CD4-positive, CD25-positive, alpha-beta regulatory T cell (primary cell): ENCODE measurements around the gene BDH1. TPM values are rescaled to one million over a fixed set of nuclear protein-coding genes. Genes with fewer than 3 reads are reported as not detected.
A peak's percentile ranks its signal among the peaks of the same experiment; 100 is the strongest.

ENCODE experiments used
- ATAC-seq, 2 donors: fragments of 150-1000 bp; cut with Tn5 transposase; one replicate each; pipeline ENCODE4 v1.10.0; 2021; ENCODE audit warnings: low read depth in 2 of 2, moderate number of reproducible peaks in 2 of 2, moderate library complexity in 1 of 2
- DNase-seq, 3 donors: peaks; one replicate each; pipeline versions ENCODE4 v3.0.0 to v3.0.0-alpha.2; 2012 to 2022; ENCODE audit warnings: mixed read lengths in 1 of 3
- H3K27ac ChIP-seq: one replicate; pipeline ENCODE4 v1.7.0; 2013; ENCODE audit warnings: mild to moderate bottlenecking, low read length; ENCODE audit not compliant: insufficient read depth, poor library complexity, severe bottlenecking
- H3K27me3 ChIP-seq: one replicate; pipeline ENCODE4 v1.7.0; 2013; ENCODE audit warnings: low read length; ENCODE audit not compliant: control insufficient read depth, insufficient read depth
- H3K36me3 ChIP-seq: one replicate; pipeline ENCODE4 v1.7.0; 2013; ENCODE audit warnings: mild to moderate bottlenecking, low read length, moderate library complexity; ENCODE audit not compliant: control insufficient read depth, insufficient read depth
- H3K4me1 ChIP-seq: 2 replicates; pipeline ENCODE4 v1.7.0; 2013; ENCODE audit warnings: mild to moderate bottlenecking, low read length; ENCODE audit not compliant: insufficient read depth, control insufficient read depth, poor library complexity, severe bottlenecking
- H3K4me3 ChIP-seq: one replicate; pipeline ENCODE4 v1.7.0; 2013; ENCODE audit warnings: low read depth, mild to moderate bottlenecking, low read length, moderate library complexity
- H3K9me3 ChIP-seq, 2 experiments: 1 replicate in 1 of 2; 2 replicates in 1 of 2; pipeline ENCODE4 v1.7.0; 2013; ENCODE audit warnings: low read length in 2 of 2, mild to moderate bottlenecking in 1 of 2, moderate library complexity in 1 of 2; ENCODE audit not compliant: control insufficient read depth in 2 of 2
- H3K27ac Mint-ChIP-seq, 3 donors: one replicate each; pipeline ENCODE4 v1.8.0; 2020 to 2022; ENCODE audit warnings: mild to moderate bottlenecking in 3 of 3, mixed read lengths in 3 of 3, moderate library complexity in 2 of 3
- H3K27me3 Mint-ChIP-seq: one replicate; pipeline ENCODE4 v1.8.0; 2022; ENCODE audit warnings: mild to moderate bottlenecking, mixed read lengths
- H3K36me3 Mint-ChIP-seq: one replicate; pipeline ENCODE4 v1.8.0; 2020; ENCODE audit warnings: mixed read lengths
- H3K4me1 Mint-ChIP-seq, 4 donors: one replicate each; pipeline ENCODE4 v1.8.0; 2020 to 2022; ENCODE audit warnings: mixed read lengths in 4 of 4, mild to moderate bottlenecking in 1 of 4
- H3K4me3 Mint-ChIP-seq, 4 donors: one replicate each; pipeline ENCODE4 v1.8.0; 2020 to 2022; ENCODE audit warnings: mild to moderate bottlenecking in 4 of 4, mixed read lengths in 4 of 4, moderate library complexity in 3 of 4
- H3K9me3 Mint-ChIP-seq, 7 donors: one replicate each; pipeline ENCODE4 v1.8.0; 2020 to 2022; ENCODE audit warnings: mixed read lengths in 7 of 7, mild to moderate bottlenecking in 3 of 7, moderate library complexity in 2 of 7
- polyA plus RNA-seq, 4 donors: library from polyadenylated mRNA; unstranded; fragments of 300-500 nt; fragmentation: Illumina TruSeq; gene quantifications; one replicate each; pipeline ENCODE4 v1.2.3, GENCODE V29; 2021
- total RNA-seq: library from RNA; stranded (reverse); gene quantifications from one replicate; pipeline ENCODE4 v1.2.3, GENCODE V29; 2022

The BDH1 gene
- total and polyA plus RNA-seq, 5 donors from 2014 or later, result 13.5 to 29.8 (median 20.3) TPM

DNA sequence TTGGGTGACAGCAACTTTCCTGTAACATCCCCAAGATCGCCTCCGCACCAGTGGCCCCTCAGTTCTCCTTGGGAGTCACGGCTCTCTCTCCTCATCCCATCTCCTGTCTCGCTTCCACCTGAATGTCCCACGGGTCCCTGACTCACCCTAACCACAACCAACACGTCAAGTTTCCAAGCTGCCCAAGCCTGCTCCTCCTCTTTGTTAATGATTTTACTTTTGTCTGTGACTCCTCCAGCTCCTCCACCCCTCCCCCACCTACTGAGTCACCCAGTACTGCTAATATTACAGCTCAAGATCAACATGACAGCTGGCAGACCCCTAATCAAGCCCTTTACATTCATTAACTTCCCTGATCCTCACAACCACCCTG, 39.3 kb downstream of the BDH1 start:
- no peaks in the 10 kb centered on the region for H3K9me3 ChIP-seq
- Mint-ChIP-seq H3K27ac (peak overlapping the region in 2 of 3 donors; percentile 32 to 90), H3K27me3 (no peaks in the 10 kb centered on the region), H3K4me3 (no peak overlapping the region), H3K36me3 (peaks cover 54% of the 10 kb centered on the region), H3K4me1 (peaks cover 0 to 21% (median 3%) of the 10 kb centered on the region in 4 donors), H3K9me3 (peaks cover 0 to 5% (median 0%) of the 10 kb centered on the region in 7 donors)
- H3K4me3 ChIP-seq, result no peak overlapping the region
- peaks cover 4% of the 10 kb centered on the region for H3K4me1 ChIP-seq
- DNase-seq (no peak), ATAC-seq (peak in 1 of 2 donors; percentile 8)
- peaks cover 7% of the 10 kb centered on the region for H3K36me3 ChIP-seq
- H3K27me3 ChIP-seq, result no peaks in the 10 kb centered on the region
- H3K27ac ChIP-seq, result peak overlapping the region; percentile 60

DNA sequence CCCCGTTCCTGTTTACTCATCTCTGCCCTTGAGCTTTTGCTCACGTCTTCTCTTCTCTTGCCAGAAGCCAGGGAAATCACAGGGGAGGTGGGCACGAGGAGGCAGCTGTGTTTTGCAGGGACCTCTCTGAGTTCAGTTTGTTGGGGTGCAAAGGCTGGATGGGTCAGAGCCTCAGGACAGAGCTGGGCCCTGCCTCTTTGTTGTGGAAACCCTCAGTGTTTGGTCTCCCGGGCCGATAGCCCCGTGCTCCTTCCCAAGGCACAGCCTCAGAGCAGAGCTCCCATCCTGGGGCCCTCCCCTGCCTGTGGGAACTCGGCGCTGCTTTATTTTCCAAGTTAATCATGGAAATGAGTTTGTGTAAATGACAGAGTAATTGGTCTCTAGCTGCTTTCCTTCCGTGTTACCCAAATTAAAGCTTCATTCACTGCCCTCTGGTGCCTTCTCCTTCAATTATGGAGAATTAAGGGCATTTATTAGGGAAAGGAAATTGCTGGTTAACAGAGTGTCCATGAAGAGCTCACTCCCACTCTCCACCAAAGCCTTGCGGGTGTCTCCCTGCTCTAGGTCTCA, 40.9 kb downstream of the BDH1 start:
- peak overlapping the region in 1 of 3 donors; percentile 79 for H3K27ac Mint-ChIP-seq
- no peak for ATAC-seq
- no peak overlapping the region for H3K4me3 Mint-ChIP-seq
- peaks cover 11% of the 10 kb centered on the region for H3K36me3 ChIP-seq
- no peak for DNase-seq
- peaks cover 9% of the 10 kb centered on the region for H3K4me1 ChIP-seq
- no peaks in the 10 kb centered on the region for H3K9me3 ChIP-seq
- H3K27me3 Mint-ChIP-seq, result no peaks in the 10 kb centered on the region
- H3K27ac ChIP-seq, result no peak overlapping the region
- H3K9me3 Mint-ChIP-seq, result peaks cover 0 to 5% (median 0%) of the 10 kb centered on the region in 7 donors
- peaks cover 48% of the 10 kb centered on the region for H3K36me3 Mint-ChIP-seq
- no peak overlapping the region for H3K4me3 ChIP-seq
- H3K4me1 Mint-ChIP-seq, result peaks cover 0 to 25% (median 3%) of the 10 kb centered on the region in 4 donors
- no peaks in the 10 kb centered on the region for H3K27me3 ChIP-seq

DNA sequence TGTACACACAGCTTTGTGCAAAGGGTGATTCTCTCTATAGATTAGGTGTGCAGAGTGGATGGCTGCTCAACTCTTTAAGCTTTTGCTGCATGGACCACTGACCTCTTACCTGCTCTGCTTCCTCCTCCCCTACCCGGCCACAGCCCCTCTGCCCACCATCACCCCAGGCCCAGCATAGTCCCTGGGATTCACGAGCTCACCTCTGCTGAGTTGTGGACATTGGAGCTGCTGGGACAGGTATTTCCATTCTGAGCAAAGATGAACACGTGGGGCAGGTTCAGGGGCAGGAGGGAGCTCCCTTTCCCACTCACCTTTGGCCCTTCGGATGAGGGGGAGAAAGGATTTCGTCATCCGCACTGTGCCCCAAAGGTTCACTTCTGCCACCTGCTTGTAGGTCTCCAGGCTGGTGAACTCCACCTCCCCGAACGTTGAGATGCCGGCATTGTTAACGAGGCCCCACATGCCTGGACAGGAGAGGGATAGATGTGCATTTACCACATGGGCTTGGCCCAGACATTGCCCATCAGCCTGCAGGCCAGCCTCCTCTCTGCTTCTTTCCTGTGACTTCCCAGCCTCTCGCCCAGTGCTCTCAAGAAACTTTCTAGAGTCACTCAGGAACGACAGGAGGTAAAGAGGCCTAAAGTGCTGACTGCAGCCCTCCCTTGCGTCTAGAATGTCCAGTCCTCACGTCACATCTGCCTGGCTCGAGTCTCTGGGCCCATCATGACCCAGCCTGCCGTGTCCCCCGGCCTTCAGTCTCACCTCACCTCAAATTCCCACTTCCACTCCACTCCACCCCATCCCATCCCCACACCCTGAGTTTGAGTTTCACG, 41.6 kb downstream of the BDH1 start:
- Mint-ChIP-seq H3K4me1 (peaks cover 0 to 28% (median 4%) of the 10 kb centered on the region in 4 donors), H3K36me3 (peaks cover 46% of the 10 kb centered on the region), H3K27me3 (no peaks in the 10 kb centered on the region), H3K9me3 (peaks cover 0 to 5% (median 0%) of the 10 kb centered on the region in 7 donors), H3K27ac (peak overlapping the region in 2 of 3 donors; percentile 49 to 79), H3K4me3 (no peak overlapping the region)
- H3K27me3 ChIP-seq, result no peaks in the 10 kb centered on the region
- ATAC-seq (no peak), DNase-seq (no peak)
- H3K9me3 ChIP-seq, result no peaks in the 10 kb centered on the region
- H3K4me3 ChIP-seq, result no peak overlapping the region
- no peak overlapping the region for H3K27ac ChIP-seq
- H3K36me3 ChIP-seq, result peaks cover 11% of the 10 kb centered on the region
- peaks cover 11% of the 10 kb centered on the region for H3K4me1 ChIP-seq

DNA sequence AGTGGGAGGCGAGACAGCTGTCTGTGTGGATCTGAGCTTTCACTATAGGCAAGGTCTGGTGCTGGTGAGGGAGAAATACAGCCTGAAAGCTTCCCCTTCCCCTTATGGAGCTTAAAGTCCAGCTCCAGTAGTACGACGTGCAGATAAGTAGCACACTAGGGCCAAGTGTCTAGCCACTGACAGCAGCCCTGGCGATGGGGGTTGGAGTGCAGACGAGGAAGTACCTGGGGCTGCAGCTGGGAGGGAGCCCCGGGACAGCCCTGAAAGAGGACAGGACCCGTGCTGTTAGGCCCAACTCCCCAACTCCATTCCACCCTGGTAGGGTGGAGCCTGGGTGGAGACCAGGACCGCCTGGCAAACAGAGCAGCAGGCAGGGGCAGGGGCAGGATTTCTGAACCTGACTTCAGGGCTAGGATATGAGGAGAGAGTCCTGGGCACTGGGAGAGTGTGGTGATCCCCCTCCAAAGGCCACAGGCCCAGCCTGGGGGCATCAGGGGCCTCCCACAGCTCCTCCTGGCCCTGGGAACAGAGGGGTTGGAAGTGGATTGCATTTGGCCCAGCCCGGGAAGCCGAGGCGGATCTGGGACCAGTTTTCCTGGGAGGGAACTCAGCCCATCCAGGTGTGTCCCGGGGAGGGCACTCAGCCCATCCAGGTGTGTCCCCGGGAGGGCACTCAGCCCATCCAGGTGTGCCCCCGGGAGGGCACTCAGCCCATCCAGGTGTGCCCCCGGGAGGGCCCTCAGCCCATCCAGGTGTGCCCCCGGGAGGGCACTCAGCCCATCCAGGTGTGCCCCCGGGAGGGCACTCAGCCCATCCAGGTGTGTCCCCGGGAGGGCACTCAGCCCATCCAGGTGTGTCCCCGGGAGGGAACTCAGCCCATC, 42.8 kb downstream of the BDH1 start:
- H3K36me3 ChIP-seq, result peaks cover 11% of the 10 kb centered on the region
- peaks cover 43% of the 10 kb centered on the region for H3K36me3 Mint-ChIP-seq
- H3K27me3 ChIP-seq, result no peaks in the 10 kb centered on the region

DNA sequence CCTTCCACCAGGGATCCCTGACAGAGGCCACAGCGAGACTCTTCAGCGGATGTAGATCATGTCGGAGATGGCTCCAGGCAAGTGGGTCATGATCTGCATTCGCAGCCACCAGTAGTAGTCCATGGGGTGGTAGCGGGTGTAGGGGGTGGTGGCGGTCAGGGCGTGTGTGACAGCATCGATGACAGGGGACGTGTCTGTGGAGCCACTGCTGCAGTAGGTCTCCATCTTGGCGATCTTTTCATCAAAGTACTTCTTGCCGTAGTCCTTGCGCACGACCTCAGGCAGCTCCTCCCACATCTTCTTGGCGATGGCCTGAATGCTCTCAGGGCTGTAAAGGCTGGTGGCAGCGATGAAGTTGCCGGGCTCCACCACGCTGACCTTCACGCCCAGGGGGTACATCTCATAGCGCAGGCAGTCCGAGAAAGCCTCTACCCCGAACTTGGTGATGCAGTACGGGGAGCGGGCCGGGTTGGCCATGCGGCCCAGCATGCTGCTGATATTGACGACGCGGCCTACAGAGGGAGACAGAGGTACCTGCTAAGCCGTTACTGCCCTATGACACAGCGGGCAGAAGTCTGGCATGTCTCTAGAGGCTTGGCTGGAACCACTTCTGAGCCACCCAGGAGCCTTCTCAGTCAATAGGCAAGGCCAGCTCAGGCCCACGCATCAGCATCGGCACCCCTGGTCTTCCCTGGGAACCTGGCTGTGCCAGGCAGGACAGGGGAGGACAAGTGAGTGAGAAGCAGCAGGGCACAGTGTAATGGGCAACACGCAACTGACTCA, 43.7 kb downstream of the BDH1 start:
- peaks cover 11% of the 10 kb centered on the region for H3K36me3 ChIP-seq
- H3K4me3 Mint-ChIP-seq, result peak overlapping the region in 1 of 4 donors; percentile 52
- no peaks in the 10 kb centered on the region for H3K9me3 Mint-ChIP-seq
- H3K4me3 ChIP-seq, result no peak overlapping the region
- ATAC-seq, result no peak
- no peaks in the 10 kb centered on the region for H3K27me3 ChIP-seq
- peaks cover 0 to 25% (median 3%) of the 10 kb centered on the region in 4 donors for H3K4me1 Mint-ChIP-seq
- peaks cover 43% of the 10 kb centered on the region for H3K36me3 Mint-ChIP-seq
- H3K27me3 Mint-ChIP-seq, result no peaks in the 10 kb centered on the region
- H3K27ac Mint-ChIP-seq, result no peak overlapping the region
- H3K4me1 ChIP-seq, result peaks cover 11% of the 10 kb centered on the region
- DNase-seq, result no peak
- H3K27ac ChIP-seq, result no peak overlapping the region
- no peaks in the 10 kb centered on the region for H3K9me3 ChIP-seq

More for the DNA sequence above, 42.8 kb downstream of the BDH1 start:
- Histone ChIP-seq H3K4me3 (no peak overlapping the region), H3K4me1 (peaks cover 11% of the 10 kb centered on the region), H3K9me3 (no peaks in the 10 kb centered on the region), H3K27ac (no peak overlapping the region)
- Mint-ChIP-seq H3K4me1 (peaks cover 0 to 25% (median 3%) of the 10 kb centered on the region in 4 donors), H3K9me3 (no peaks in the 10 kb centered on the region), H3K4me3 (no peak overlapping the region), H3K27me3 (no peaks in the 10 kb centered on the region), H3K27ac (no peak overlapping the region)
- DNase-seq (no peak), ATAC-seq (no peak)

DNA sequence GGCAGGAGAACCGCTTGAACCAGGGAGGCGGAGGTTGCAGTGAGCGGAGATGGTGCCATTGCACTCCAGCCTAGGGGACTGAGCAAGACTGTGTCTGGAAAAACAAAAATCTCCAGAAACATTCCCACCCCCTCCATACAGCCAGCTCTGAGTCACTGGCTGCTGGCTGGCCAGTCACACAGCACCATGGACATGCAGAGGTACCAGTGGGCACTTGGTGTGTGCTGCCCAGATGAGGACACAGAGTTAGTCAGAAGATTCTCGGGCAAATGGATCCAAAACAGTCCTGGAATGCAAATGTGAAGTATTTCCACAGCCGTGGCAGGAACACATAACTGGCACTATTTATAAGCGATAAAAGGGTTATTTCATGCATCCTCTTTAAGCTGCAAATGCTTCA, 44.6 kb downstream of the BDH1 start:
- peaks cover 37% of the 10 kb centered on the region for H3K36me3 Mint-ChIP-seq
- no peak overlapping the region for H3K4me3 Mint-ChIP-seq
- no peak overlapping the region for H3K27ac Mint-ChIP-seq

DNA sequence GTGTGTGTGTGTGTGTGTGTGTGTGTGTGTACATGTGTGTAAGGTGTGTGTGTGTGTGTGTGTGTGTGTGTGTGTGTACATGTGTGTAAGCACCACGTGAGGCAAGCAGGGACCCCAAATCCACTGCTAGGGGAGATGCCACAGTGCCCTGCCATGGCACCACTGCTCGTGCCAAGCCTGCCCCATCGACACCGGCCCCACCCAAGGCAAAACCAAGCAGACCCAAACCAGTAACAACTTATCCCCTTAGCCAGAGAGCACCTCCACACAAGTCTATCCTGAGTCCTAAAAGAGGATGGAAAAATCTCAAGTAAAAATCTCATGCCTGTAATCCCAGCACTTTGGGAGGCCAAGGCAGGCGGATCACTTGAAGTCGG, 45.1 kb downstream of the BDH1 start:
- H3K4me3 Mint-ChIP-seq, result no peak overlapping the region
- H3K4me3 ChIP-seq, result no peak overlapping the region
- no peaks in the 10 kb centered on the region for H3K9me3 ChIP-seq
- H3K36me3 ChIP-seq, result peaks cover 11% of the 10 kb centered on the region
- peaks cover 7% of the 10 kb centered on the region for H3K4me1 ChIP-seq
- no peaks in the 10 kb centered on the region for H3K9me3 Mint-ChIP-seq
- no peak overlapping the region for H3K27ac ChIP-seq
- no peak for ATAC-seq
- H3K27ac Mint-ChIP-seq, result no peak overlapping the region
- H3K4me1 Mint-ChIP-seq, result peaks cover 0 to 15% (median 1%) of the 10 kb centered on the region in 4 donors
- no peak for DNase-seq
- peaks cover 33% of the 10 kb centered on the region for H3K36me3 Mint-ChIP-seq
- no peaks in the 10 kb centered on the region for H3K27me3 ChIP-seq
- no peaks in the 10 kb centered on the region for H3K27me3 Mint-ChIP-seq

More for the DNA sequence above, 44.6 kb downstream of the BDH1 start:
- Histone ChIP-seq H3K36me3 (peaks cover 11% of the 10 kb centered on the region), H3K27me3 (no peaks in the 10 kb centered on the region), H3K9me3 (no peaks in the 10 kb centered on the region), H3K4me1 (peaks cover 7% of the 10 kb centered on the region), H3K4me3 (no peak overlapping the region), H3K27ac (no peak overlapping the region)
- Mint-ChIP-seq H3K4me1 (peaks cover 0 to 16% (median 1%) of the 10 kb centered on the region in 4 donors), H3K27me3 (no peaks in the 10 kb centered on the region), H3K9me3 (no peaks in the 10 kb centered on the region)
- DNase-seq (no peak), ATAC-seq (no peak)
